Measurements from ENCODE around the gene CCBE1.

The CCBE1 gene

DNA sequence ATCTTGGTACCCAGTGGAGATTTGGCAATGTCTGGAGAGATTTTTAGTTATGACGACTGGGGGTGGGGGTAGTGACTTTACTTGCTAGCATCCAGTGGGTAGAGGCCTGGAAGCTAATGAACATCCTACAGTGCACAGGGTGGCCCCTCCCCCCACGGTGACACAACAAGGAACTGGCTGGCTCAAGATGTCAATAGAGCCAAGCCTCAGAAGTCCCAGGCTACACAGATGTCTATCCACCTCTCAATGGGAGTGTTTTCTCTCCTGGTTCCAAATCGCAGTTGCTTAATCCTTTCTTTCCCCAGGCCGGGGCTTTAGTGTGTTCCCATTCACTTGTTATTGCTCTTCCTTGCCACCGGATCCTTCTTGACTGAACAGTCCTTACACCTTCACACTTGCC lies 9.3 kb upstream of the CCBE1 start:
- Histone ChIP-seq H3K4me3 (replicated peaks; ENCODE audit: insufficient read depth, low read length) (no peak overlapping the region), H3K27ac (replicated peaks) (no peak overlapping the region), H3K27me3 (ENCODE audit: insufficient read depth, poor library complexity, severe bottlenecking) (peaks cover 7% of the 10 kb centered on the region)
- DNase-seq (ENCODE audit: low read depth in 1 of 2, low spot score in 1 of 2): no peak
- no peak for TF ChIP-seq SPI1 (IDR thresholded peaks at IDR 0.05; ENCODE audit: borderline replicate concordance, low read depth)
- no peak for TF ChIP-seq GABPA (IDR thresholded peaks at IDR 0.05; ENCODE audit: low read depth)
- TF ChIP-seq, protein P1, sequence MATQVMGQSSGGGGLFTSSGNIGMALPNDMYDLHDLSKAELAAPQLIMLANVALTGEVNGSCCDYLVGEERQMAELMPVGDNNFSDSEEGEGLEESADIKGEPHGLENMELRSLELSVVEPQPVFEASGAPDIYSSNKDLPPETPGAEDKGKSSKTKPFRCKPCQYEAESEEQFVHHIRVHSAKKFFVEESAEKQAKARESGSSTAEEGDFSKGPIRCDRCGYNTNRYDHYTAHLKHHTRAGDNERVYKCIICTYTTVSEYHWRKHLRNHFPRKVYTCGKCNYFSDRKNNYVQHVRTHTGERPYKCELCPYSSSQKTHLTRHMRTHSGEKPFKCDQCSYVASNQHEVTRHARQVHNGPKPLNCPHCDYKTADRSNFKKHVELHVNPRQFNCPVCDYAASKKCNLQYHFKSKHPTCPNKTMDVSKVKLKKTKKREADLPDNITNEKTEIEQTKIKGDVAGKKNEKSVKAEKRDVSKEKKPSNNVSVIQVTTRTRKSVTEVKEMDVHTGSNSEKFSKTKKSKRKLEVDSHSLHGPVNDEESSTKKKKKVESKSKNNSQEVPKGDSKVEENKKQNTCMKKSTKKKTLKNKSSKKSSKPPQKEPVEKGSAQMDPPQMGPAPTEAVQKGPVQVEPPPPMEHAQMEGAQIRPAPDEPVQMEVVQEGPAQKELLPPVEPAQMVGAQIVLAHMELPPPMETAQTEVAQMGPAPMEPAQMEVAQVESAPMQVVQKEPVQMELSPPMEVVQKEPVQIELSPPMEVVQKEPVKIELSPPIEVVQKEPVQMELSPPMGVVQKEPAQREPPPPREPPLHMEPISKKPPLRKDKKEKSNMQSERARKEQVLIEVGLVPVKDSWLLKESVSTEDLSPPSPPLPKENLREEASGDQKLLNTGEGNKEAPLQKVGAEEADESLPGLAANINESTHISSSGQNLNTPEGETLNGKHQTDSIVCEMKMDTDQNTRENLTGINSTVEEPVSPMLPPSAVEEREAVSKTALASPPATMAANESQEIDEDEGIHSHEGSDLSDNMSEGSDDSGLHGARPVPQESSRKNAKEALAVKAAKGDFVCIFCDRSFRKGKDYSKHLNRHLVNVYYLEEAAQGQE (IDR thresholded peaks at IDR 0.05; ENCODE audit: insufficient replicate concordance, low read depth): no peak
- TF ChIP-seq, protein P2, sequence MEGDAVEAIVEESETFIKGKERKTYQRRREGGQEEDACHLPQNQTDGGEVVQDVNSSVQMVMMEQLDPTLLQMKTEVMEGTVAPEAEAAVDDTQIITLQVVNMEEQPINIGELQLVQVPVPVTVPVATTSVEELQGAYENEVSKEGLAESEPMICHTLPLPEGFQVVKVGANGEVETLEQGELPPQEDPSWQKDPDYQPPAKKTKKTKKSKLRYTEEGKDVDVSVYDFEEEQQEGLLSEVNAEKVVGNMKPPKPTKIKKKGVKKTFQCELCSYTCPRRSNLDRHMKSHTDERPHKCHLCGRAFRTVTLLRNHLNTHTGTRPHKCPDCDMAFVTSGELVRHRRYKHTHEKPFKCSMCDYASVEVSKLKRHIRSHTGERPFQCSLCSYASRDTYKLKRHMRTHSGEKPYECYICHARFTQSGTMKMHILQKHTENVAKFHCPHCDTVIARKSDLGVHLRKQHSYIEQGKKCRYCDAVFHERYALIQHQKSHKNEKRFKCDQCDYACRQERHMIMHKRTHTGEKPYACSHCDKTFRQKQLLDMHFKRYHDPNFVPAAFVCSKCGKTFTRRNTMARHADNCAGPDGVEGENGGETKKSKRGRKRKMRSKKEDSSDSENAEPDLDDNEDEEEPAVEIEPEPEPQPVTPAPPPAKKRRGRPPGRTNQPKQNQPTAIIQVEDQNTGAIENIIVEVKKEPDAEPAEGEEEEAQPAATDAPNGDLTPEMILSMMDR (IDR thresholded peaks at IDR 0.05; ENCODE audit: insufficient read depth, low read length): no peak
- TF ChIP-seq POLR2AphosphoS5 (IDR thresholded peaks at IDR 0.05; ENCODE audit: low read depth): no peak

DNA sequence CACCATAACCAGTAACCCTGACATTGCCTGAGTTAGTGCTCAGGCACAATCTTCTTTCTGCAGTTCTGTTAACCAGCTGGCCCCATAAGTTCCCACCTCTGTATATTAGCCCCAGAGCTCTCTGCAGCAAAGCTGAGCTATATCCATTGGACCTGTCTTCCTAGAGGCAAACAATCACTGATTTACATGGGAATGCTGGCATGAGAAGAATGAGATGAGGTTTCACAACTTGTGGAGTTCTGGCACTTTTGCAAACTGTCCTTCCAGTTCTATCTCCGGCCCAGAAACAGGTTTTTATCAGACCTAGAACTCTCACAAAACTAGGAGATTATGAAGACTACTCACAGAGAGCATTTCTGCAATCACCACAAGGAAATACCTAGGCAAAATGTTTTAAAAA lies 7.9 kb upstream of the CCBE1 start:
- no peak for DNase-seq (ENCODE audit: low read depth in 1 of 2, low spot score in 1 of 2)
- H3K27ac ChIP-seq (replicated peaks): no peak overlapping the region
- TF ChIP-seq GABPA (IDR thresholded peaks at IDR 0.05; ENCODE audit: low read depth): no peak
- no peak for TF ChIP-seq POLR2AphosphoS5 (IDR thresholded peaks at IDR 0.05; ENCODE audit: low read depth)
- TF ChIP-seq, protein P2 (IDR thresholded peaks at IDR 0.05; ENCODE audit: insufficient read depth, low read length): no peak
- no peak for TF ChIP-seq SPI1 (IDR thresholded peaks at IDR 0.05; ENCODE audit: borderline replicate concordance, low read depth)
- TF ChIP-seq, protein P1 (IDR thresholded peaks at IDR 0.05; ENCODE audit: insufficient replicate concordance, low read depth): no peak

DNA sequence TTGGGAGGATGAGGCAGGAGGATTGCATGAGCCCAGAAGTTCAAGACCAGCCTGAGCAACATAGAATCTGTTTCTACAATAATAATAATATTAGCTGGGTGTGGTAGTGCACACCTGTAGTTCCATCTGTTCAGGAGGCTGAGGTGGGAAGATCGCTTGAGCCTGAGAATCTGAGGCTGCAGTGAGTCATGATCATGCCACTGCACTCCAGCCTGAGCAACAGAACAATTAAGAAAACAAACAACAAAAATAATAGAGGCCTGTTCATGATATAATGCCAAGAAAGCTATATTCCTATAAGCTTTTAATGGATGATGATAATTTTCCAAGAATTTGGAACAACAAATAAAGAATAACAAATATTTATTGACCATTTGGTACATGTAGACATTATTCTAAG lies 6.9 kb upstream of the CCBE1 start:
- H3K27ac ChIP-seq (replicated peaks): no peak overlapping the region
- H3K27me3 ChIP-seq (ENCODE audit: insufficient read depth, poor library complexity, severe bottlenecking): peaks cover 10% of the 10 kb centered on the region
- no peak for DNase-seq (ENCODE audit: low read depth in 1 of 2, low spot score in 1 of 2)
- H3K4me3 ChIP-seq (replicated peaks; ENCODE audit: insufficient read depth, low read length): no peak overlapping the region
- TF ChIP-seq SPI1 (IDR thresholded peaks at IDR 0.05; ENCODE audit: borderline replicate concordance, low read depth): no peak
- TF ChIP-seq, protein P2 (IDR thresholded peaks at IDR 0.05; ENCODE audit: insufficient read depth, low read length): no peak
- no peak for TF ChIP-seq GABPA (IDR thresholded peaks at IDR 0.05; ENCODE audit: low read depth)
- TF ChIP-seq POLR2AphosphoS5 (IDR thresholded peaks at IDR 0.05; ENCODE audit: low read depth): no peak
- TF ChIP-seq, protein P1 (IDR thresholded peaks at IDR 0.05; ENCODE audit: insufficient replicate concordance, low read depth): no peak

More for the DNA sequence above, 7.9 kb upstream of the CCBE1 start:
- H3K4me3 ChIP-seq (replicated peaks; ENCODE audit: insufficient read depth, low read length): no peak overlapping the region
- peaks cover 7% of the 10 kb centered on the region for H3K27me3 ChIP-seq (ENCODE audit: insufficient read depth, poor library complexity, severe bottlenecking)

Measured in HL-60 (cell line).